WI38 (cell line): ENCODE measurements around the gene RAB40C.

ENCODE experiments used
- H3K4me3 ChIP-seq: 2 replicates; pipeline ENCODE4 v1.5.1; 2011; ENCODE audit warnings: low read depth, mild to moderate bottlenecking, control low read depth, low read length
- CTCF ChIP-seq: IDR thresholded peaks from 2 replicates; pipeline ENCODE4 v1.5.1; 2012; ENCODE audit warnings: low read depth, mild to moderate bottlenecking, control low read depth, low read length

Gene RAB40C

GRCh38 chr16:555528-556473 is 34.1 kb upstream of the RAB40C start:
- H3K4me3 ChIP-seq: no peak overlapping the region
- TF ChIP-seq CTCF: no peak

- no peak for TF ChIP-seq CTCF
- no peak overlapping the region for H3K4me3 ChIP-seq
These were observed 33.2 kb upstream of the RAB40C start for GRCh38 chr16:556474-557173.

- no peak for TF ChIP-seq CTCF
These were observed 32.2 kb upstream of the RAB40C start for GRCh38 chr16:557463-558297.

GRCh38 chr16:558298-559020 is 31.4 kb upstream of the RAB40C start:
- TF ChIP-seq CTCF: no peak
- no peak overlapping the region for H3K4me3 ChIP-seq

More at GRCh38 chr16:557463-558297, 32.2 kb upstream of the RAB40C start:
- H3K4me3 ChIP-seq: no peak overlapping the region

GRCh38 chr16:559021-559380 is 30.9 kb upstream of the RAB40C start:
- no peak for TF ChIP-seq CTCF

GRCh38 chr16:559411-560203 is 30.3 kb upstream of the RAB40C start:
- no peak overlapping the region for H3K4me3 ChIP-seq
- no peak for TF ChIP-seq CTCF

More at GRCh38 chr16:559021-559380, 30.9 kb upstream of the RAB40C start:
- H3K4me3 ChIP-seq: no peak overlapping the region
